H1 (cell line): ENCODE measurements around the gene RORB. TPM values are rescaled to one million over a fixed set of nuclear protein-coding genes. Genes with fewer than 3 reads are reported as not detected.

ENCODE experiments used
- CTCF ChIA-PET: fragments of 300-600 bp; sonication (Branson Sonifier 250); formaldehyde crosslinking; loops from one replicate; lab custom pipeline; 2021; ENCODE audit not compliant: partially characterized antibody; lab: Charles Lee
- POLR2A ChIA-PET: fragments of 300-600 bp; sonication (Branson Sonifier 250); formaldehyde crosslinking; loops from one replicate; lab custom pipeline; 2021; ENCODE audit warnings: inconsistent platforms; ENCODE audit not compliant: partially characterized antibody; lab: Charles Lee
- DNase-seq, 2 experiments: peaks; one replicate each; pipeline versions ENCODE4 v3.0.0 to v3.0.0-alpha.2; 2010 to 2022; ENCODE audit warnings: low spot score in 2 of 2, low read depth in 1 of 2, mixed read lengths in 1 of 2
- FAIRE-seq: peaks from 2 replicates; lab custom pipeline; 2011; peaks lifted over from hg19 to GRCh38; lab: Jason Lieb, UNC
- H2AFZ ChIP-seq: 2 replicates; pipeline ENCODE4 v1.8.1; 2012; ENCODE audit warnings: low read length, inconsistent platforms
- H2AK5ac ChIP-seq: 2 replicates; pipeline ENCODE4 v1.6.1; 2013; ENCODE audit warnings: low read depth, low read length
- H2BK120ac ChIP-seq: replicated peaks from 2 replicates; pipeline ENCODE3; 2013; ENCODE audit warnings: low read depth, low read length, inconsistent platforms
- H2BK12ac ChIP-seq: 2 replicates; pipeline ENCODE4 v1.6.1; 2013; ENCODE audit warnings: low read depth, low read length
- H2BK15ac ChIP-seq: 2 replicates; pipeline ENCODE4 v1.6.1; 2013; ENCODE audit warnings: low read length
- H2BK20ac ChIP-seq: 2 replicates; pipeline ENCODE4 v1.6.1; 2013; ENCODE audit warnings: low read length
- H2BK5ac ChIP-seq: 2 replicates; pipeline ENCODE4 v1.6.1; 2013; ENCODE audit warnings: low read depth, low read length
- H3K14ac ChIP-seq: 2 replicates; pipeline ENCODE4 v1.6.1; 2013; ENCODE audit warnings: inconsistent platforms; ENCODE audit not compliant: insufficient read length
- H3K18ac ChIP-seq: 2 replicates; pipeline ENCODE4 v1.6.1; 2013; ENCODE audit warnings: low read length; ENCODE audit errors: extremely low read depth
- H3K23ac ChIP-seq: 2 replicates; pipeline ENCODE4 v1.6.1; 2013; ENCODE audit warnings: inconsistent platforms; ENCODE audit not compliant: insufficient read length
- H3K23me2 ChIP-seq: 2 replicates; pipeline ENCODE4 v1.6.1; 2013; ENCODE audit warnings: low read depth, low read length
- H3K27ac ChIP-seq: 2 replicates; pipeline ENCODE4 v1.6.1; 2011; ENCODE audit warnings: low read depth, low read length, inconsistent platforms
- H3K27me3 ChIP-seq, 4 experiments: replicated peaks in 1 of 4; 1 replicate in 1 of 4; 2 replicates in 3 of 4; pipeline versions ENCODE4 v1.6.1 to v1.8.1; 2011 to 2013; ENCODE audit warnings: low read length in 3 of 4, mild to moderate bottlenecking in 3 of 4, inconsistent platforms in 2 of 4, mixed read lengths in 2 of 4, moderate library complexity in 1 of 4; ENCODE audit not compliant: control insufficient read depth in 3 of 4, insufficient read depth in 3 of 4; ENCODE audit errors: extremely low read depth in 1 of 4
- H3K36me3 ChIP-seq, 4 experiments: 2 replicates each; pipeline versions ENCODE4 v1.6.1 to v1.8.1; 2011 to 2013; ENCODE audit warnings: mild to moderate bottlenecking in 4 of 4, low read length in 3 of 4, moderate library complexity in 2 of 4, control low read depth in 1 of 4, inconsistent platforms in 1 of 4; ENCODE audit not compliant: insufficient read depth in 4 of 4, control insufficient read depth in 2 of 4
- H3K4ac ChIP-seq: replicated peaks from 2 replicates; pipeline ENCODE3; 2013; ENCODE audit warnings: low read length, low read depth, mixed read lengths, inconsistent platforms; ENCODE audit not compliant: insufficient read length
- H3K4me1 ChIP-seq, 4 experiments: replicated peaks in 1 of 4; 1 replicate in 1 of 4; 2 replicates in 3 of 4; pipeline versions ENCODE4 v1.6.1 to v1.8.1; 2011 to 2013; ENCODE audit warnings: low read length in 3 of 4, inconsistent platforms in 2 of 4, mixed read lengths in 1 of 4; ENCODE audit not compliant: insufficient read depth in 4 of 4, control insufficient read depth in 3 of 4
- H3K4me2 ChIP-seq, 2 experiments: 2 replicates each; pipeline versions ENCODE4 v1.6.1 to v1.8.1; 2011 to 2013; ENCODE audit warnings: low read depth in 2 of 2, low read length in 2 of 2, control low read depth in 1 of 2, inconsistent platforms in 1 of 2, mild to moderate bottlenecking in 1 of 2; ENCODE audit not compliant: insufficient read depth in 1 of 2
- H3K4me3 ChIP-seq, 4 experiments: fragments of 200-600, 300-600 bp in 1 of 4; sonication (generic), shearing (Covaris generic), sonication (Bioruptor Twin) in 1 of 4; 2 replicates each; pipeline versions ENCODE4 v1.5.1 to v1.8.1; 2011 to 2016; ENCODE audit warnings: low read length in 4 of 4, low read depth in 3 of 4, control low read depth in 2 of 4, inconsistent platforms in 2 of 4, mild to moderate bottlenecking in 2 of 4, mixed read lengths in 1 of 4, moderate library complexity in 1 of 4; ENCODE audit not compliant: insufficient read depth in 2 of 4; ENCODE audit errors: extremely low read depth in 1 of 4
- H3K56ac ChIP-seq: replicated peaks from 2 replicates; pipeline ENCODE3; 2013; ENCODE audit warnings: low read depth, mild to moderate bottlenecking, mixed read lengths, low read length, inconsistent platforms; ENCODE audit not compliant: insufficient read length
- H3K79me1 ChIP-seq: 2 replicates; pipeline ENCODE4 v1.6.1; 2013; ENCODE audit warnings: low read depth, low read length, control low read depth
- H3K79me2 ChIP-seq, 2 experiments: 2 replicates each; pipeline versions ENCODE4 v1.6.1 to v1.8.1; 2012 to 2013; ENCODE audit warnings: low read length in 2 of 2, mild to moderate bottlenecking in 2 of 2, inconsistent platforms in 1 of 2; ENCODE audit not compliant: insufficient read depth in 2 of 2, control insufficient read depth in 1 of 2
- H3K9ac ChIP-seq, 4 experiments: replicated peaks in 1 of 4; 1 replicate in 1 of 4; 2 replicates in 3 of 4; pipeline versions ENCODE4 v1.6.1 to v1.8.1; 2011 to 2013; ENCODE audit warnings: low read depth in 3 of 4, low read length in 3 of 4, control low read depth in 2 of 4, mild to moderate bottlenecking in 2 of 4, moderate library complexity in 2 of 4, inconsistent platforms in 1 of 4; ENCODE audit errors: extremely low read depth in 1 of 4
- H3K9me3 ChIP-seq, 2 experiments: 2 replicates each; pipeline versions ENCODE4 v1.6.1 to v1.8.1; 2012 to 2013; ENCODE audit warnings: mild to moderate bottlenecking in 2 of 2, moderate library complexity in 2 of 2, control low read depth in 1 of 2, inconsistent platforms in 1 of 2, low read depth in 1 of 2, low read length in 1 of 2, mixed read lengths in 1 of 2; ENCODE audit not compliant: insufficient read depth in 2 of 2
- H4K20me1 ChIP-seq, 2 experiments: replicated peaks in 1 of 2; 2 replicates each; pipeline versions ENCODE3 to v1.8.1; 2011 to 2013; ENCODE audit warnings: inconsistent platforms in 2 of 2, low read length in 2 of 2, mild to moderate bottlenecking in 1 of 2; ENCODE audit not compliant: insufficient read depth in 2 of 2, control insufficient read depth in 1 of 2
- H4K5ac ChIP-seq: 2 replicates; pipeline ENCODE4 v1.6.1; 2013; ENCODE audit warnings: low read length, low read depth, mixed read lengths, inconsistent platforms; ENCODE audit not compliant: insufficient read length
- H4K8ac ChIP-seq: 2 replicates; pipeline ENCODE4 v1.8.0; 2013; ENCODE audit warnings: mild to moderate bottlenecking, moderate library complexity, low read length, inconsistent platforms; ENCODE audit not compliant: insufficient read depth; ENCODE audit errors: extremely low read depth
- H4K91ac ChIP-seq: replicated peaks from 2 replicates; pipeline ENCODE3; 2013; ENCODE audit warnings: low read length, mixed read lengths, inconsistent platforms; ENCODE audit not compliant: insufficient read length
- ATF2 ChIP-seq: IDR thresholded peaks from 2 replicates; pipeline ENCODE4 v1.6.1; 2012; ENCODE audit warnings: low read length, inconsistent platforms
- ATF3 ChIP-seq: IDR thresholded peaks from 2 replicates; pipeline ENCODE4 v1.6.1; 2011; ENCODE audit warnings: low read depth, mild to moderate bottlenecking, low read length; ENCODE audit not compliant: insufficient read depth
- CTBP2 ChIP-seq: IDR thresholded peaks from 2 replicates; pipeline ENCODE4 v1.7.0; 2011; ENCODE audit warnings: borderline replicate concordance, mild to moderate bottlenecking, moderate library complexity, mixed read lengths, low read length; ENCODE audit not compliant: insufficient read depth, insufficient read length
- E2F6 ChIP-seq: IDR thresholded peaks from 2 replicates; pipeline ENCODE4 v1.6.1; 2012; ENCODE audit warnings: inconsistent platforms
- EGR1 ChIP-seq: IDR thresholded peaks from 2 replicates; pipeline ENCODE4 v1.6.1; 2011; ENCODE audit warnings: low read depth, low read length, borderline replicate concordance
- FOSL1 ChIP-seq: IDR thresholded peaks from 2 replicates; pipeline ENCODE4 v1.6.1; 2011; ENCODE audit warnings: mild to moderate bottlenecking, low read depth, low read length, moderate library complexity; ENCODE audit not compliant: insufficient read depth
- PHF8 ChIP-seq: fragments of 200-600 bp; sonication (generic); conservative IDR thresholded peaks from 2 replicates; pipeline ENCODE4 v1.7.1; 2012; ENCODE audit warnings: low read depth, mild to moderate bottlenecking, inconsistent platforms, low read length, moderate library complexity
- RXRA ChIP-seq: IDR thresholded peaks from 2 replicates; pipeline ENCODE4 v1.6.1; 2011; ENCODE audit warnings: low read depth, mild to moderate bottlenecking, low read length, moderate library complexity; ENCODE audit not compliant: insufficient read depth
- SP2 ChIP-seq: IDR thresholded peaks from 2 replicates; pipeline ENCODE4 v1.6.1; 2012; ENCODE audit warnings: mild to moderate bottlenecking, low read length, inconsistent platforms
- TEAD4 ChIP-seq: IDR thresholded peaks from 2 replicates; pipeline ENCODE4 v1.6.1; 2012; ENCODE audit warnings: low read depth, low read length, inconsistent platforms, mixed read lengths
- ZNF274 ChIP-seq: IDR thresholded peaks from 2 replicates; pipeline ENCODE4 v1.7.0; 2012; ENCODE audit warnings: low read length, borderline replicate concordance; ENCODE audit errors: extremely low read depth
- WGBS, 2 experiments: shearing (Covaris generic) in 1 of 2; methylation state at CpG; one replicate each; pipeline versions ENCODE4 v1.1.6 to v1.1.7; 2013 to 2015; ENCODE audit warnings: low lambda C conversion rate in 2 of 2, mixed read lengths in 2 of 2, inconsistent platforms in 1 of 2, low coverage in 1 of 2, missing lambda C conversion rate in 1 of 2; ENCODE audit not compliant: insufficient replicate concordance in 2 of 2, insufficient coverage in 1 of 2, insufficient read length in 1 of 2; ENCODE audit errors: extremely low coverage in 1 of 2, missing lambda C conversion rate in 1 of 2; 5-methylcytosine and 5-hydroxymethylcytosine counted together
- polyA plus RNA-seq, 7 experiments: library from polyadenylated mRNA; depleted of rRNA in 3 of 7; stranded (reverse) in 5 of 7; unstranded in 2 of 7; fragments of >200 nt in 5 of 7; fragments of 200-250 nt in 2 of 7; gene quantifications; 1 replicate in 5 of 7; 2 replicates in 1 of 7; 4 replicates in 1 of 7; pipeline versions ENCODE4 v1.2.1 to v1.2.3, GENCODE V29; 2011 to 2013; ENCODE audit warnings: missing spikeins in 2 of 7, mixed read lengths in 2 of 7
- total RNA-seq: library from RNA; stranded (reverse); fragmentation: NEBNext Ultra II Directional; extraction: Animal tissue kit (Norgen Biotek cat#: 25700); gene quantifications from 2 replicates; pipeline ENCODE4 v1.2.1, GENCODE V29; 2021

Gene RORB
- total and polyA plus RNA-seq, 2 of the 8 experiments (the other 6 are each of a cell fraction or from before 2014, with no cell fraction given) = 2.3 to 7.1 TPM

DNA sequence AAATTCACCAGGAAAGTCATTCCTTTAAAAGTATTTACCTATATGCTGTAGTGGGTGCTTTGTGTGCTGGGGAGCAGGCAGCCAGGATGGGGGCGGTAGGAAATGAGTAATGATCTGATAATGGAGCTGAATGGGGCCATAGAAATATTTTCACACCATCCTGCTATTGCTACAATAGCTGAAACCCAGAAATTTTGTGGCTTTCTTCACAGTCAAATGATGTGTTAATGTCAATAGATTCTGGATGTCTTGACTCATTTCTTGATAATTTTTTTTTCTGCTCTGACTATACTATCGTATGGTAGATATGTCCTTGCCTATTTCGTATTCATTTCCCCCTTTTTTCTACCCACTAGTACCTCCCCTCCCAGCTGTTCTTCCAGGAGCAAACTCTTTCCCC, 59.5 kb downstream of the RORB start:
- no peak for DNase-seq
- Histone ChIP-seq H3K36me3 (no peaks in the 10 kb centered on the region), H3K14ac (no peak overlapping the region), H3K56ac (no peak overlapping the region), H3K4me3 (no peak overlapping the region), H2BK5ac (no peak overlapping the region), H3K4me1 (peaks cover 0 to 3% (median 0%) of the 10 kb centered on the region in 4 experiments; a peak in 1 of 7 replicates), H3K23me2 (no peaks in the 10 kb centered on the region), H4K91ac (no peak overlapping the region), H3K79me2 (no peaks in the 10 kb centered on the region), H4K8ac (no peak overlapping the region), H2BK20ac (no peak overlapping the region), H4K20me1 (no peaks in the 10 kb centered on the region), H3K18ac (no peak overlapping the region), H3K27me3 (no peaks in the 10 kb centered on the region), H3K27ac (no peak overlapping the region), H2AFZ (no peak overlapping the region), H3K23ac (no peak overlapping the region), H3K9ac (no peak overlapping the region), H3K4ac (no peak overlapping the region), H2AK5ac (no peak overlapping the region), H3K4me2 (no peak overlapping the region), H2BK120ac (no peak overlapping the region), H4K5ac (no peak overlapping the region), H2BK15ac (no peak overlapping the region), H2BK12ac (no peak overlapping the region), H3K9me3 (no peaks in the 10 kb centered on the region), H3K79me1 (no peaks in the 10 kb centered on the region)
- POLR2A ChIA-PET = no interaction called here
- no peak for FAIRE-seq
- WGBS, 2 experiments = 86% methylated on average over 3 of the region's 3 CpGs; no CpG with 5 or more reads in 1 of the 2 experiments
- CTCF ChIA-PET = interaction anchor here (0.5 to 1.2 kb wide), 5 partner anchors 9 to 195 kb away, joined by 3 to 6 read pairs (median 4); no protein-coding TSS in a partner anchor
- TF ChIP-seq SP2 (no peak), CTBP2 (no peak), E2F6 (no peak), ZNF274 (no peak), RXRA (no peak), FOSL1 (no peak), PHF8 (no peak), EGR1 (no peak), ATF3 (no peak), TEAD4 (no peak), ATF2 (no peak)
